ENCODE results near the gene ZNF76.

ZNF76 gene

GRCh38 chr6:35239581-35239980 is 20.0 kb upstream of the ZNF76 start:
- no peak overlapping the region for H2BK120ac ChIP-seq (ENCODE audit: low read depth, low read length)
- H3K27me3 ChIP-seq (ENCODE audit: control insufficient read depth in 1 of 2, insufficient read depth in 1 of 2, low read length in 2 of 2): no peaks in the 10 kb centered on the region
- H3K14ac ChIP-seq (ENCODE audit: low read length in 2 of 2): no peak overlapping the region
- 92% methylated on average over 4 of the region's 4 CpGs for WGBS
- peaks cover 33% of the 10 kb centered on the region for H3K79me1 ChIP-seq (replicated peaks; ENCODE audit: low read length, poor library complexity, severe bottlenecking)
- H3K23ac ChIP-seq (ENCODE audit: low read length in 2 of 2): no peak overlapping the region
- peak overlapping the region in 1 of 2 experiments; percentile 13 for H3K4ac ChIP-seq (ENCODE audit: low read depth in 1 of 2, low read length in 2 of 2)
- H2AFZ ChIP-seq (ENCODE audit: low read depth, low read length): no peak overlapping the region
- H2BK15ac ChIP-seq (ENCODE audit: low read depth, poor library complexity, severe bottlenecking): no peak overlapping the region
- H3K27ac ChIP-seq (ENCODE audit: low read length, poor library complexity, severe bottlenecking): no peak overlapping the region
- H2BK5ac ChIP-seq (ENCODE audit: low read depth, low read length, poor library complexity, severe bottlenecking): no peak overlapping the region
- H3K4me3 ChIP-seq (ENCODE audit: insufficient read depth in 1 of 2, low read depth in 1 of 2, low read length in 2 of 2): no peak overlapping the region
- H2AK5ac ChIP-seq (ENCODE audit: low read length, severe bottlenecking): no peak overlapping the region
- H2BK12ac ChIP-seq (ENCODE audit: low read length in 2 of 2): peak overlapping the region in 1 of 2 experiments; percentile 28
- no peak overlapping the region for H4K8ac ChIP-seq (ENCODE audit: low read length)
- H3K9ac ChIP-seq (ENCODE audit: low read length): no peak overlapping the region
- H3K4me1 ChIP-seq (ENCODE audit: control insufficient read depth, insufficient read depth, low read depth, low read length): peaks cover 7% of the 10 kb centered on the region
- peaks cover 4% of the 10 kb centered on the region for H3K9me3 ChIP-seq (ENCODE audit: control insufficient read depth, low read length)
- H3K36me3 ChIP-seq (ENCODE audit: control insufficient read depth in 1 of 2, insufficient read depth in 2 of 2, low read depth in 1 of 2, low read length in 2 of 2): peaks cover 40 to 47% of the 10 kb centered on the region in 2 experiments
- no peak for DNase-seq
- H3K4me2 ChIP-seq (ENCODE audit: low read length, poor library complexity, severe bottlenecking): no peak overlapping the region
- peak overlapping the region in 1 of 2 experiments; percentile 52 for H3K18ac ChIP-seq (ENCODE audit: low read depth in 1 of 2, low read length in 2 of 2)
- no peak overlapping the region for H4K91ac ChIP-seq (ENCODE audit: low read length)

DNA sequence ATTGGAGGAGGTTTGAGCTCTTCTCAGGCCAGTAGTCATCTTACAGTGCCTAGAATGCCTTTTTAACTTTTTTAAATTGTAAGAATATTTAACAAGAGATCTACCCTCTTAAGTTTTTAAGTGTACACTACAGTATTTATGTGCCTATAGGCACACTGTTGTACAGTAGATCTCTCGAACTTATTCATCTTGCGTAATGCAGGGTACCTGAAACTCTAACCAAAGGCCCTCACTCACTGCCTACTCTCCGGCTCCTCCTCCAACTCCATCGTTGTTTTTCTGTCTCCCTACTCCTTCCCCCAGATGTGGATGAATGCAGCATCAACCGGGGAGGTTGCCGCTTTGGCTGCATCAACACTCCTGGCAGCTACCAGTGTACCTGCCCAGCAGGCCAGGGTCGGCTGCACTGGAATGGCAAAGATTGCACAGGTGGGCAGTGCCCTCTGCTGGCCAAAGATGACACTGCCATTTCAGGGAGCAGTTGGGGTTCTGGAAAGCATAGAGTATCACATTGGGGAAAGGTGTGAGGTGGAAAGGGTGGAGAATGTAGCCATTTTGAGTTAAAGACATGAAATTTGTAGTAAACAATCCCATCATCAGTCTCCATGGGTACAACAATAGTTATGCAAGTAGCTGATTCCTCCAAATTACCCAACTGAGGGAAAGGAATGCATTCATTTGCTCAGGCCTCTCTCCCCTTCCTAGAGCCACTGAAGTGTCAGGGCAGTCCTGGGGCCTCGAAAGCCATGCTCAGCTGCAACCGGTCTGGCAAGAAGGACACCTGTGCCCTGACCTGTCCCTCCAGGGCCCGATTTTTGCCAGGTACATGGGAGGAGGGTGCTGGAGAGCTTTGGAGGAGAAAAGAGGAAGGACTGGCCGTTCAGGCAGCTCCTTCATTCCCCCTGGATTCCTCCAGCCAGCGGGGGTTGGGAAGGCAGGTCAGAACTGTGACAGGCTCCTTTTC is 18.4 kb upstream of the ZNF76 start:
- no peak overlapping the region for H2AFZ ChIP-seq (ENCODE audit: low read depth, low read length)
- no peak overlapping the region for H2BK120ac ChIP-seq (ENCODE audit: low read depth, low read length)
- H3K23ac ChIP-seq (ENCODE audit: low read length in 2 of 2): no peak overlapping the region
- peaks cover 7% of the 10 kb centered on the region for H3K4me1 ChIP-seq (ENCODE audit: control insufficient read depth, insufficient read depth, low read depth, low read length)
- 47% methylated on average over 12 of the region's 12 CpGs for WGBS
- no peaks in the 10 kb centered on the region for H3K27me3 ChIP-seq (ENCODE audit: control insufficient read depth in 1 of 2, insufficient read depth in 1 of 2, low read length in 2 of 2)
- no peaks in the 10 kb centered on the region for H3K9me3 ChIP-seq (ENCODE audit: control insufficient read depth, low read length)
- H3K14ac ChIP-seq (ENCODE audit: low read length in 2 of 2): no peak overlapping the region
- no peak overlapping the region for H3K18ac ChIP-seq (ENCODE audit: low read depth in 1 of 2, low read length in 2 of 2)
- no peak overlapping the region for H2BK5ac ChIP-seq (ENCODE audit: low read depth, low read length, poor library complexity, severe bottlenecking)
- DNase-seq: peak; percentile 57
- no peak overlapping the region for H3K4ac ChIP-seq (ENCODE audit: low read depth in 1 of 2, low read length in 2 of 2)
- no peak overlapping the region for H2AK5ac ChIP-seq (ENCODE audit: low read length, severe bottlenecking)
- H4K91ac ChIP-seq (ENCODE audit: low read length): no peak overlapping the region
- no peak overlapping the region for H3K4me3 ChIP-seq (ENCODE audit: insufficient read depth in 1 of 2, low read depth in 1 of 2, low read length in 2 of 2)
- no peak overlapping the region for H3K27ac ChIP-seq (ENCODE audit: low read length, poor library complexity, severe bottlenecking)
- H3K36me3 ChIP-seq (ENCODE audit: control insufficient read depth in 1 of 2, insufficient read depth in 2 of 2, low read depth in 1 of 2, low read length in 2 of 2): peaks cover 48% of the 10 kb centered on the region in 2 experiments
- no peak overlapping the region for H2BK15ac ChIP-seq (ENCODE audit: low read depth, poor library complexity, severe bottlenecking)
- H3K4me2 ChIP-seq (ENCODE audit: low read length, poor library complexity, severe bottlenecking): no peak overlapping the region
- H2BK12ac ChIP-seq (ENCODE audit: low read length in 2 of 2): no peak overlapping the region
- peak overlapping the region; percentile 41 for H4K8ac ChIP-seq (ENCODE audit: low read length)
- H3K9ac ChIP-seq (ENCODE audit: low read length): no peak overlapping the region
- peaks cover 43% of the 10 kb centered on the region for H3K79me1 ChIP-seq (replicated peaks; ENCODE audit: low read length, poor library complexity, severe bottlenecking)

GRCh38 chr6:35242486-35242885 is 17.0 kb upstream of the ZNF76 start:
- Histone ChIP-seq H3K4me3 (ENCODE audit: insufficient read depth in 1 of 2, low read depth in 1 of 2, low read length in 2 of 2) (no peak overlapping the region), H2BK12ac (ENCODE audit: low read length in 2 of 2) (no peak overlapping the region), H2AFZ (ENCODE audit: low read depth, low read length) (no peak overlapping the region), H2AK5ac (ENCODE audit: low read length, severe bottlenecking) (no peak overlapping the region), H3K27ac (ENCODE audit: low read length, poor library complexity, severe bottlenecking) (no peak overlapping the region), H3K36me3 (ENCODE audit: control insufficient read depth in 1 of 2, insufficient read depth in 2 of 2, low read depth in 1 of 2, low read length in 2 of 2) (peaks cover 46% of the 10 kb centered on the region in 2 experiments), H3K4me2 (ENCODE audit: low read length, poor library complexity, severe bottlenecking) (no peak overlapping the region), H3K9me3 (ENCODE audit: control insufficient read depth, low read length) (no peaks in the 10 kb centered on the region), H3K9ac (ENCODE audit: low read length) (no peak overlapping the region), H3K23ac (ENCODE audit: low read length in 2 of 2) (no peak overlapping the region), H3K79me1 (replicated peaks; ENCODE audit: low read length, poor library complexity, severe bottlenecking) (peaks cover 46% of the 10 kb centered on the region), H3K14ac (ENCODE audit: low read length in 2 of 2) (no peak overlapping the region), H2BK15ac (ENCODE audit: low read depth, poor library complexity, severe bottlenecking) (no peak overlapping the region), H3K4me1 (ENCODE audit: control insufficient read depth, insufficient read depth, low read depth, low read length) (peaks cover 7% of the 10 kb centered on the region), H3K27me3 (ENCODE audit: control insufficient read depth in 1 of 2, insufficient read depth in 1 of 2, low read length in 2 of 2) (no peaks in the 10 kb centered on the region), H2BK5ac (ENCODE audit: low read depth, low read length, poor library complexity, severe bottlenecking) (no peak overlapping the region), H2BK120ac (ENCODE audit: low read depth, low read length) (no peak overlapping the region), H4K8ac (ENCODE audit: low read length) (no peak overlapping the region), H3K18ac (ENCODE audit: low read depth in 1 of 2, low read length in 2 of 2) (no peak overlapping the region), H3K4ac (ENCODE audit: low read depth in 1 of 2, low read length in 2 of 2) (no peak overlapping the region), H4K91ac (ENCODE audit: low read length) (no peak overlapping the region)
- WGBS: over 99% methylated on average over 5 of the region's 5 CpGs
- no peak for DNase-seq

- Histone ChIP-seq H3K27ac (ENCODE audit: low read length, poor library complexity, severe bottlenecking) (no peak overlapping the region), H2BK15ac (ENCODE audit: low read depth, poor library complexity, severe bottlenecking) (no peak overlapping the region), H3K18ac (ENCODE audit: low read depth in 1 of 2, low read length in 2 of 2) (no peak overlapping the region), H3K23ac (ENCODE audit: low read length in 2 of 2) (no peak overlapping the region), H2BK5ac (ENCODE audit: low read depth, low read length, poor library complexity, severe bottlenecking) (no peak overlapping the region), H4K91ac (ENCODE audit: low read length) (no peak overlapping the region), H3K79me1 (replicated peaks; ENCODE audit: low read length, poor library complexity, severe bottlenecking) (peaks cover 48% of the 10 kb centered on the region), H2BK120ac (ENCODE audit: low read depth, low read length) (no peak overlapping the region), H3K27me3 (ENCODE audit: control insufficient read depth in 1 of 2, insufficient read depth in 1 of 2, low read length in 2 of 2) (no peaks in the 10 kb centered on the region), H2AFZ (ENCODE audit: low read depth, low read length) (no peak overlapping the region), H2AK5ac (ENCODE audit: low read length, severe bottlenecking) (no peak overlapping the region), H3K14ac (ENCODE audit: low read length in 2 of 2) (no peak overlapping the region), H3K9me3 (ENCODE audit: control insufficient read depth, low read length) (no peaks in the 10 kb centered on the region), H3K4me1 (ENCODE audit: control insufficient read depth, insufficient read depth, low read depth, low read length) (peaks cover 7% of the 10 kb centered on the region), H3K36me3 (ENCODE audit: control insufficient read depth in 1 of 2, insufficient read depth in 2 of 2, low read depth in 1 of 2, low read length in 2 of 2) (peaks cover 42 to 44% of the 10 kb centered on the region in 2 experiments), H3K4me2 (ENCODE audit: low read length, poor library complexity, severe bottlenecking) (no peak overlapping the region), H3K4ac (ENCODE audit: low read depth in 1 of 2, low read length in 2 of 2) (no peak overlapping the region), H4K8ac (ENCODE audit: low read length) (no peak overlapping the region), H2BK12ac (ENCODE audit: low read length in 2 of 2) (no peak overlapping the region), H3K4me3 (ENCODE audit: insufficient read depth in 1 of 2, low read depth in 1 of 2, low read length in 2 of 2) (no peak overlapping the region), H3K9ac (ENCODE audit: low read length) (no peak overlapping the region)
- DNase-seq: no peak
- WGBS: 97% methylated on average over 13 of the region's 13 CpGs
Observed at GRCh38 chr6:35242906-35243305, 16.6 kb upstream of the ZNF76 start.
